ENCODE data around the gene RLN3. TPM values are rescaled to one million over a fixed set of nuclear protein-coding genes. Genes with fewer than 3 reads are reported as not detected.

RLN3 gene
- total and polyA plus RNA-seq, 2 experiments from 2014 or later, result not detected

DNA sequence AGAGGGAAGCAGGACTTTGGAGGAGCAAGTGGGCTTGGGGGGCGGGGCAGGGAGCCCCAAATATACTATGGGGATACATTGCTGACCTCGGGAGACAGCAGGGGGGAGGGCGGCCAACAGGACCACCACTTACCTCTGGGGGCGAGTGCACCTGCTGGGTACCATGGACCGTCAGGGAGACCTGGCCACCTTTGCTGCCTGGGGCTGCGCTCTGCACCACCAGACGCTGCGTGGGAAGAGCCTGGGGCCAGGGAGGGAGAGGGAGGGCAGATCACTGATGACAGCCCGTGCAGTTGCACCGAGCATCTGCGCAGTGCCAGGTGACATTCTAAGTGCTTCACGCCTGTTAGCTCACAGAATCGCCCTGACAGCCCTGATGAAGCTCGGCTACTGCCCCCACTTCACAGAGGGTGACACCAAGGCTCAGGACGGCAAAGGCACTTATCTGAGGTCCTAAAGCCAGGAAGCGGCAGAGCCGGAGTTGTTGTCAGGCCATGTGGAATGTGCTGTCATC lies 45.9 kb upstream of the RLN3 start:
- Histone ChIP-seq H4K20me1 (replicated peaks; ENCODE audit: insufficient read depth) (no peaks in the 10 kb centered on the region), H3K4me1 (ENCODE audit: insufficient read depth) (peaks cover 43% of the 10 kb centered on the region), H3K79me2 (replicated peaks; ENCODE audit: insufficient read depth) (no peaks in the 10 kb centered on the region), H3K4me3 (no peak overlapping the region), H3K27me3 (ENCODE audit: insufficient read depth) (no peaks in the 10 kb centered on the region), H2AFZ (no peak overlapping the region), H3K4me2 (no peak overlapping the region), H3K27ac (ENCODE audit: low read depth) (no peak overlapping the region), H3K36me3 (ENCODE audit: insufficient read depth) (no peaks in the 10 kb centered on the region), H3F3A (replicated peaks; ENCODE audit: low read depth) (peaks cover 13% of the 10 kb centered on the region), H3K9me2 (ENCODE audit: insufficient read depth) (no peaks in the 10 kb centered on the region)
- no peak for ATAC-seq
- no peak for TF ChIP-seq EZH2phosphoT487 (IDR thresholded peaks at IDR 0.05; ENCODE audit: unreplicated experiment)
- TF ChIP-seq REST (IDR thresholded peaks at IDR 0.05; ENCODE audit: unreplicated experiment), result no peak
- no peak for TF ChIP-seq STAT1 (IDR thresholded peaks at IDR 0.05; ENCODE audit: unreplicated experiment)
- no peak for TF ChIP-seq ETS1 (IDR thresholded peaks at IDR 0.05)
- TF ChIP-seq JUNB (IDR thresholded peaks at IDR 0.05; ENCODE audit: unreplicated experiment), result no peak
- TF ChIP-seq POLR2AphosphoS5 (IDR thresholded peaks at IDR 0.05; ENCODE audit: low read depth), result no peak
- TF ChIP-seq EZH2 (IDR thresholded peaks at IDR 0.05; ENCODE audit: low read depth, unreplicated experiment), result no peak
- TF ChIP-seq, protein P1, sequence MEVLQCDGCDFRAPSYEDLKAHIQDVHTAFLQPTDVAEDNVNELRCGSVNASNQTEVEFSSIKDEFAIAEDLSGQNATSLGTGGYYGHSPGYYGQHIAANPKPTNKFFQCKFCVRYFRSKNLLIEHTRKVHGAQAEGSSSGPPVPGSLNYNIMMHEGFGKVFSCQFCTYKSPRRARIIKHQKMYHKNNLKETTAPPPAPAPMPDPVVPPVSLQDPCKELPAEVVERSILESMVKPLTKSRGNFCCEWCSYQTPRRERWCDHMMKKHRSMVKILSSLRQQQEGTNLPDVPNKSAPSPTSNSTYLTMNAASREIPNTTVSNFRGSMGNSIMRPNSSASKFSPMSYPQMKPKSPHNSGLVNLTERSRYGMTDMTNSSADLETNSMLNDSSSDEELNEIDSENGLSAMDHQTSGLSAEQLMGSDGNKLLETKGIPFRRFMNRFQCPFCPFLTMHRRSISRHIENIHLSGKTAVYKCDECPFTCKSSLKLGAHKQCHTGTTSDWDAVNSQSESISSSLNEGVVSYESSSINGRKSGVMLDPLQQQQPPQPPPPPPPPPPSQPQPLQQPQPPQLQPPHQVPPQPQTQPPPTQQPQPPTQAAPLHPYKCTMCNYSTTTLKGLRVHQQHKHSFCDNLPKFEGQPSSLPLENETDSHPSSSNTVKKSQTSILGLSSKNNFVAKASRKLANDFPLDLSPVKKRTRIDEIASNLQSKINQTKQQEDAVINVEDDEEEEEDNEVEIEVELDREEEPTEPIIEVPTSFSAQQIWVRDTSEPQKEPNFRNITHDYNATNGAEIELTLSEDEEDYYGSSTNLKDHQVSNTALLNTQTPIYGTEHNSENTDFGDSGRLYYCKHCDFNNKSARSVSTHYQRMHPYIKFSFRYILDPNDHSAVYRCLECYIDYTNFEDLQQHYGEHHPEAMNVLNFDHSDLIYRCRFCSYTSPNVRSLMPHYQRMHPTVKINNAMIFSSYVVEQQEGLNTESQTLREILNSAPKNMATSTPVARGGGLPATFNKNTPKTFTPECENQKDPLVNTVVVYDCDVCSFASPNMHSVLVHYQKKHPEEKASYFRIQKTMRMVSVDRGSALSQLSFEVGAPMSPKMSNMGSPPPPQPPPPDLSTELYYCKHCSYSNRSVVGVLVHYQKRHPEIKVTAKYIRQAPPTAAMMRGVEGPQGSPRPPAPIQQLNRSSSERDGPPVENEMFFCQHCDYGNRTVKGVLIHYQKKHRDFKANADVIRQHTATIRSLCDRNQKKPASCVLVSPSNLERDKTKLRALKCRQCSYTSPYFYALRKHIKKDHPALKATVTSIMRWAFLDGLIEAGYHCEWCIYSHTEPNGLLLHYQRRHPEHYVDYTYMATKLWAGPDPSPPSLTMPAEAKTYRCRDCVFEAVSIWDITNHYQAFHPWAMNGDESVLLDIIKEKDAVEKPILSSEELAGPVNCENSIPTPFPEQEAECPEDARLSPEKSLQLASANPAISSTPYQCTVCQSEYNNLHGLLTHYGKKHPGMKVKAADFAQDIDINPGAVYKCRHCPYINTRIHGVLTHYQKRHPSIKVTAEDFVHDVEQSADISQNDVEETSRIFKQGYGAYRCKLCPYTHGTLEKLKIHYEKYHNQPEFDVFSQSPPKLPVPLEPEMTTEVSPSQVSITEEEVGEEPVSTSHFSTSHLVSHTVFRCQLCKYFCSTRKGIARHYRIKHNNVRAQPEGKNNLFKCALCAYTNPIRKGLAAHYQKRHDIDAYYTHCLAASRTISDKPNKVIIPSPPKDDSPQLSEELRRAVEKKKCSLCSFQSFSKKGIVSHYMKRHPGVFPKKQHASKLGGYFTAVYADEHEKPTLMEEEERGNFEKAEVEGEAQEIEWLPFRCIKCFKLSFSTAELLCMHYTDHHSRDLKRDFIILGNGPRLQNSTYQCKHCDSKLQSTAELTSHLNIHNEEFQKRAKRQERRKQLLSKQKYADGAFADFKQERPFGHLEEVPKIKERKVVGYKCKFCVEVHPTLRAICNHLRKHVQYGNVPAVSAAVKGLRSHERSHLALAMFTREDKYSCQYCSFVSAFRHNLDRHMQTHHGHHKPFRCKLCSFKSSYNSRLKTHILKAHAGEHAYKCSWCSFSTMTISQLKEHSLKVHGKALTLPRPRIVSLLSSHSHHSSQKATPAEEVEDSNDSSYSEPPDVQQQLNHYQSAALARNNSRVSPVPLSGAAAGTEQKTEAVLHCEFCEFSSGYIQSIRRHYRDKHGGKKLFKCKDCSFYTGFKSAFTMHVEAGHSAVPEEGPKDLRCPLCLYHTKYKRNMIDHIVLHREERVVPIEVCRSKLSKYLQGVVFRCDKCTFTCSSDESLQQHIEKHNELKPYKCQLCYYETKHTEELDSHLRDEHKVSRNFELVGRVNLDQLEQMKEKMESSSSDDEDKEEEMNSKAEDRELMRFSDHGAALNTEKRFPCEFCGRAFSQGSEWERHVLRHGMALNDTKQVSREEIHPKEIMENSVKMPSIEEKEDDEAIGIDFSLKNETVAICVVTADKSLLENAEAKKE (CRISPR knock-in tag; IDR thresholded peaks at IDR 0.05), result no peak
- TF ChIP-seq CREB1 (CRISPR knock-in tag; IDR thresholded peaks at IDR 0.05; ENCODE audit: low read depth), result no peak
- TF ChIP-seq CTCF (conservative IDR thresholded peaks at IDR 0.05; ENCODE audit: low read depth in 2 of 2), result no peak
- no peak for TF ChIP-seq ZNF114 (CRISPR knock-in tag; IDR thresholded peaks at IDR 0.05)
- TF ChIP-seq NANOG (IDR thresholded peaks at IDR 0.05; ENCODE audit: borderline replicate concordance), result no peak
- no peak for TF ChIP-seq ZNF331 (CRISPR knock-in tag; IDR thresholded peaks at IDR 0.05; ENCODE audit: low read depth)
- Mint-ChIP-seq H3K36me3 (ENCODE audit: low read depth) (no peaks in the 10 kb centered on the region), H3K27me3 (ENCODE audit: insufficient read depth, low read depth, poor library complexity) (peaks cover 13% of the 10 kb centered on the region), H3K27ac (no peak overlapping the region), H3K4me1 (peaks cover 34% of the 10 kb centered on the region), H3K4me3 (no peak overlapping the region), H3K9me3 (no peaks in the 10 kb centered on the region)
- DNase-seq (ENCODE audit: low spot score), result no peak
